Esophagus (tissue), 2 donors: Measurements from ENCODE around the gene DOLPP1. TPM values are rescaled to one million over a fixed set of nuclear protein-coding genes. Genes with fewer than 3 reads are reported as not detected.

Experiments
- H3K27ac ChIP-seq, 2 donors: one replicate each; pipeline ENCODE4 v1.5.1; 2013; ENCODE audit warnings: low read depth in 2 of 2, mild to moderate bottlenecking in 2 of 2, inconsistent platforms in 1 of 2, low read length in 1 of 2, moderate library complexity in 1 of 2
- H3K27me3 ChIP-seq, 2 donors: one replicate each; pipeline ENCODE4 v1.6.1; 2013; ENCODE audit warnings: low read length in 2 of 2, control low read depth in 1 of 2, mild to moderate bottlenecking in 1 of 2; ENCODE audit not compliant: insufficient read depth in 2 of 2, control insufficient read depth in 1 of 2
- H3K36me3 ChIP-seq, 2 donors: one replicate each; pipeline ENCODE4 v1.6.1; 2013; ENCODE audit warnings: low read length in 1 of 2; ENCODE audit not compliant: control insufficient read depth in 2 of 2, insufficient read depth in 2 of 2
- H3K4me1 ChIP-seq, 2 donors: one replicate each; pipeline ENCODE4 v1.6.1; 2013; ENCODE audit warnings: low read length in 1 of 2; ENCODE audit not compliant: control insufficient read depth in 2 of 2, insufficient read depth in 2 of 2
- H3K4me3 ChIP-seq, 2 donors: one replicate each; pipeline ENCODE4 v1.5.1; 2013; ENCODE audit warnings: low read length in 2 of 2, mild to moderate bottlenecking in 2 of 2, low read depth in 1 of 2, moderate library complexity in 1 of 2
- H3K9me3 ChIP-seq, 2 donors: one replicate each; pipeline ENCODE4 v1.6.1; 2013; ENCODE audit warnings: mild to moderate bottlenecking in 2 of 2, low read depth in 1 of 2, low read length in 1 of 2, moderate library complexity in 1 of 2; ENCODE audit not compliant: control insufficient read depth in 2 of 2, insufficient read depth in 1 of 2
- WGBS, 2 donors: extraction: QIAGEN DNeasy Blood & Tissue Kit; methylation state at CpG; one replicate each; pipeline ENCODE4 v1.1.7; 2013; 5-methylcytosine and 5-hydroxymethylcytosine counted together
- polyA plus RNA-seq, 2 donors: library from polyadenylated mRNA; stranded (reverse); fragments of 200-250 nt; gene quantifications; one replicate each; pipeline ENCODE4 v1.2.3, GENCODE V29; 2013
- donor health status: healthy with polysubstance abuse.
- donor health status: Bipolar disorder and iron deficiency.

The DOLPP1 gene
- polyA plus RNA-seq, 2 donors: 11.4 to 16.5 TPM

GRCh38 chr9:129038109-129038852 lies 42.6 kb upstream of the DOLPP1 start:
- H3K9me3 ChIP-seq: no peaks in the 10 kb centered on the region

GRCh38 chr9:129040113-129040643 lies 40.7 kb upstream of the DOLPP1 start:
- Histone ChIP-seq H3K9me3 (no peaks in the 10 kb centered on the region), H3K27ac (no peak overlapping the region), H3K27me3 (no peaks in the 10 kb centered on the region), H3K4me3 (no peak overlapping the region), H3K36me3 (peaks cover 5 to 18% of the 10 kb centered on the region in 2 donors), H3K4me1 (peaks cover 8 to 15% of the 10 kb centered on the region in 2 donors)
- 90 to 91% methylated on average over 12 of the region's 12 CpGs for WGBS, 2 donors

More at GRCh38 chr9:129038109-129038852, 42.6 kb upstream of the DOLPP1 start:
- Histone ChIP-seq H3K27me3 (no peaks in the 10 kb centered on the region), H3K4me3 (peak overlapping the region; percentile 0 to 87), H3K27ac (peak overlapping the region; percentile 48 to 90), H3K36me3 (peaks cover 5 to 18% of the 10 kb centered on the region in 2 donors), H3K4me1 (peaks cover 8 to 15% of the 10 kb centered on the region in 2 donors)
- WGBS, 2 donors: 45 to 53% methylated on average over 8 of the region's 8 CpGs

- Histone ChIP-seq H3K4me3 (no peak overlapping the region), H3K27ac (no peak overlapping the region), H3K4me1 (peaks cover 8 to 14% of the 10 kb centered on the region in 2 donors), H3K9me3 (no peaks in the 10 kb centered on the region), H3K27me3 (no peaks in the 10 kb centered on the region), H3K36me3 (peaks cover 5 to 22% of the 10 kb centered on the region in 2 donors)
- WGBS, 2 donors: 88 to 92% methylated on average over 16 of the region's 16 CpGs
Observed at GRCh38 chr9:129042016-129042415, 38.9 kb upstream of the DOLPP1 start.

- peak overlapping the region; percentile 39 to 78 for H3K27ac ChIP-seq
Observed at GRCh38 chr9:129052592-129052991, 28.3 kb upstream of the DOLPP1 start.

GRCh38 chr9:129053020-129053419 lies 27.9 kb upstream of the DOLPP1 start:
- WGBS, 2 donors: 74 to 88% methylated on average over 6 of the region's 6 CpGs
- H3K9me3 ChIP-seq: no peaks in the 10 kb centered on the region
- H3K36me3 ChIP-seq: peaks cover 9 to 24% of the 10 kb centered on the region in 2 donors
- peak overlapping the region; percentile 39 to 85 for H3K27ac ChIP-seq
- no peaks in the 10 kb centered on the region for H3K4me1 ChIP-seq
- no peaks in the 10 kb centered on the region for H3K27me3 ChIP-seq
- no peak overlapping the region for H3K4me3 ChIP-seq

More at GRCh38 chr9:129052592-129052991, 28.3 kb upstream of the DOLPP1 start:
- Histone ChIP-seq H3K9me3 (no peaks in the 10 kb centered on the region), H3K4me1 (no peaks in the 10 kb centered on the region), H3K4me3 (no peak overlapping the region), H3K36me3 (peaks cover 11 to 25% of the 10 kb centered on the region in 2 donors), H3K27me3 (no peaks in the 10 kb centered on the region)
- 52 to 58% methylated on average over 8 of the region's 8 CpGs for WGBS, 2 donors

GRCh38 chr9:129054163-129054851 lies 26.6 kb upstream of the DOLPP1 start:
- H3K4me3 ChIP-seq: no peak overlapping the region
- WGBS, 2 donors: 88 to 89% methylated on average over 5 of the region's 5 CpGs

GRCh38 chr9:129058965-129059795 lies 21.7 kb upstream of the DOLPP1 start:
- H3K36me3 ChIP-seq: peaks cover 16 to 42% of the 10 kb centered on the region in 2 donors
- 84 to 86% methylated on average over 21 of the region's 21 CpGs for WGBS, 2 donors
- no peaks in the 10 kb centered on the region for H3K27me3 ChIP-seq
- no peak overlapping the region for H3K4me3 ChIP-seq
- H3K4me1 ChIP-seq: no peaks in the 10 kb centered on the region
- H3K9me3 ChIP-seq: no peaks in the 10 kb centered on the region
- no peak overlapping the region for H3K27ac ChIP-seq

More at GRCh38 chr9:129054163-129054851, 26.6 kb upstream of the DOLPP1 start:
- H3K4me1 ChIP-seq: no peaks in the 10 kb centered on the region
- no peaks in the 10 kb centered on the region for H3K9me3 ChIP-seq
- peaks cover 10 to 22% of the 10 kb centered on the region in 2 donors for H3K36me3 ChIP-seq
- no peaks in the 10 kb centered on the region for H3K27me3 ChIP-seq
- H3K27ac ChIP-seq: no peak overlapping the region

- Histone ChIP-seq H3K4me1 (no peaks in the 10 kb centered on the region), H3K36me3 (peaks cover 16 to 46% of the 10 kb centered on the region in 2 donors), H3K4me3 (no peak overlapping the region), H3K27ac (no peak overlapping the region), H3K27me3 (no peaks in the 10 kb centered on the region), H3K9me3 (no peaks in the 10 kb centered on the region)
- 92 to 95% methylated on average over 35 to 37 of the region's 37 CpGs for WGBS, 2 donors
Observed at GRCh38 chr9:129059796-129060785, 20.8 kb upstream of the DOLPP1 start.
